Measurements from ENCODE around the gene SMPD2. TPM values are rescaled to one million over a fixed set of nuclear protein-coding genes. Genes with fewer than 3 reads are reported as not detected.

The SMPD2 gene
- total RNA-seq, 1 donor from 2014 or later: 13.7 TPM

GRCh38 chr6:109450801-109451200, 10.3 kb downstream of the SMPD2 start:
- intact Hi-C loops (cut with DNase I): no loop called here
- ATAC-seq: no peak
- H3K4me3 ChIP-seq: no peak overlapping the region
- H3K27ac ChIP-seq: no peak overlapping the region
- no peak for DNase-seq
- H3K4me1 ChIP-seq: peaks cover 16% of the 10 kb centered on the region
- peaks cover 43% of the 10 kb centered on the region for H3K36me3 ChIP-seq
- H3K9me3 ChIP-seq: no peaks in the 10 kb centered on the region
- TF ChIP-seq, protein P1, sequence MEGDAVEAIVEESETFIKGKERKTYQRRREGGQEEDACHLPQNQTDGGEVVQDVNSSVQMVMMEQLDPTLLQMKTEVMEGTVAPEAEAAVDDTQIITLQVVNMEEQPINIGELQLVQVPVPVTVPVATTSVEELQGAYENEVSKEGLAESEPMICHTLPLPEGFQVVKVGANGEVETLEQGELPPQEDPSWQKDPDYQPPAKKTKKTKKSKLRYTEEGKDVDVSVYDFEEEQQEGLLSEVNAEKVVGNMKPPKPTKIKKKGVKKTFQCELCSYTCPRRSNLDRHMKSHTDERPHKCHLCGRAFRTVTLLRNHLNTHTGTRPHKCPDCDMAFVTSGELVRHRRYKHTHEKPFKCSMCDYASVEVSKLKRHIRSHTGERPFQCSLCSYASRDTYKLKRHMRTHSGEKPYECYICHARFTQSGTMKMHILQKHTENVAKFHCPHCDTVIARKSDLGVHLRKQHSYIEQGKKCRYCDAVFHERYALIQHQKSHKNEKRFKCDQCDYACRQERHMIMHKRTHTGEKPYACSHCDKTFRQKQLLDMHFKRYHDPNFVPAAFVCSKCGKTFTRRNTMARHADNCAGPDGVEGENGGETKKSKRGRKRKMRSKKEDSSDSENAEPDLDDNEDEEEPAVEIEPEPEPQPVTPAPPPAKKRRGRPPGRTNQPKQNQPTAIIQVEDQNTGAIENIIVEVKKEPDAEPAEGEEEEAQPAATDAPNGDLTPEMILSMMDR (IDR thresholded peaks at IDR 0.05): no peak
- no peaks in the 10 kb centered on the region for H3K27me3 ChIP-seq (ENCODE audit: low read depth)

- DNase-seq (no peak), ATAC-seq (no peak)
- Histone ChIP-seq H3K4me1 (peaks cover 19% of the 10 kb centered on the region), H3K27me3 (ENCODE audit: low read depth) (no peaks in the 10 kb centered on the region), H3K9me3 (no peaks in the 10 kb centered on the region), H3K27ac (no peak overlapping the region), H3K36me3 (peaks cover 37% of the 10 kb centered on the region), H3K4me3 (no peak overlapping the region)
- TF ChIP-seq, protein P1 (IDR thresholded peaks at IDR 0.05): no peak
- intact Hi-C loops (cut with DNase I): no loop called here
These were observed 10.9 kb downstream of the SMPD2 start for GRCh38 chr6:109451376-109451775.

GRCh38 chr6:109452181-109452580, 11.7 kb downstream of the SMPD2 start:
- ATAC-seq: no peak
- Histone ChIP-seq H3K36me3 (peaks cover 29% of the 10 kb centered on the region), H3K4me3 (no peak overlapping the region), H3K4me1 (peaks cover 27% of the 10 kb centered on the region), H3K27ac (no peak overlapping the region), H3K27me3 (ENCODE audit: low read depth) (no peaks in the 10 kb centered on the region), H3K9me3 (no peaks in the 10 kb centered on the region)
- DNase-seq: no peak
- TF ChIP-seq, protein P1 (IDR thresholded peaks at IDR 0.05): no peak
- intact Hi-C loops (cut with DNase I): no loop called here

GRCh38 chr6:109453156-109453555, 12.6 kb downstream of the SMPD2 start:
- intact Hi-C loops (cut with DNase I): no loop called here
- Histone ChIP-seq H3K9me3 (no peaks in the 10 kb centered on the region), H3K27me3 (ENCODE audit: low read depth) (no peaks in the 10 kb centered on the region), H3K4me3 (no peak overlapping the region), H3K4me1 (peaks cover 37% of the 10 kb centered on the region), H3K27ac (no peak overlapping the region), H3K36me3 (peaks cover 29% of the 10 kb centered on the region)
- ATAC-seq (no peak), DNase-seq (no peak)
- TF ChIP-seq, protein P1 (IDR thresholded peaks at IDR 0.05): no peak

DNA sequence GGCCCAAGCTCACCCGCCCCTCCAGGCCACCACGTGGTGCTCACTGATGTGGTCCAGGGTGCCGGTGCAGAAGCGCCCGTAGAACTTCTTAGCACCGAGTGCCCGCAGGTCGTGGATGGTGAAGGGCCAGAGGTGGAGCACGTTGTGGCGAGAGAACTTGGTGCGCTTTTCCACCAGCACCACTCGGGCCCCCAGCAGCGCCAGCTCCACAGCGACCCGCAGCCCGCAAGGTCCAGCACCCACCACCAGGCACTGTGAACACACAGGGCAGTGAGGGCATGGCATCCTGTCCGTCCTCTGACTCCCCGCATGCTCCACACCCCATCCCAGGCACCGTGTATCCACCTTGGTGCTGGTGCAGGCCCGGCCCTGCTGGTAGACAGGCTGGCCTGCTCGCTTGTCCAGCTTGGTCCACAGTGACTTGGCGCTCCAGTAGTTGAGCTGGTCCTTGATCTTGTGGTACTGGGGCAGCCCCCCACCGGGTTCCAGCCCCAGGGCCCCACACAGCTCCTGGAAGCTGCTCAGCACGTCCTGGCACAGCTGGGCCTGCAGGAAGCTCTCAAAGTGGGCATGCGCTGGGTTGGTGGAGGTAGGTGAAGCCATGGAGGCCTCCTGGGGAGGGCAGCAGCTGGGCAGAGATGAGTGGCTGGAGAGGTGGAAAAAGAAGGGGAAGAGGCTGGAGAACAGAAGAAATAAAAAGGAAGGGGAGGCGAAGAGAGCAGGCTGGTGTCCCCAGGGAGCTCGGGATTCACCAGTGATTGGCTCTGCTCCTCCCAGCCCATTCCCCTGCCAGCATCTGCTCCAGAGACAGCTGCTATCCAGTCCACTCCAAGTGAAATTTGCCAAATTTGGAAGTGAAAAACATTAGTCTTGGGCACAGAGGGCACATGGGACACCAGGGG, 13.3 kb downstream of the SMPD2 start:
- H3K4me1 ChIP-seq: peaks cover 44% of the 10 kb centered on the region
- no peak for DNase-seq
- H3K27ac ChIP-seq: peak overlapping the region; percentile 89
- H3K36me3 ChIP-seq: peaks cover 29% of the 10 kb centered on the region
- intact Hi-C loops (cut with DNase I): no loop called here
- H3K4me3 ChIP-seq: peak overlapping the region; percentile 86
- no peak for ATAC-seq
- no peaks in the 10 kb centered on the region for H3K27me3 ChIP-seq (ENCODE audit: low read depth)
- TF ChIP-seq, protein P1 (IDR thresholded peaks at IDR 0.05): no peak
- no peaks in the 10 kb centered on the region for H3K9me3 ChIP-seq
